K562 (cell line): ENCODE data around the gene CMTR1. TPM values are rescaled to one million over a fixed set of nuclear protein-coding genes. Genes with fewer than 3 reads are reported as not detected.

Source experiments
- ATAC-seq: fragments of 200-7000 bp; cut with Tn5 transposase; 3 replicates; pipeline ENCODE4 v1.9.1; 2020; ENCODE audit warnings: moderate library complexity
- BruUV-seq: library from RNA; stranded (reverse); fragments of 400-500 nt; replicated peaks from 2 replicates; lab custom pipeline; 2021; lab: Mats Ljungman, UMichigan
- CTCF ChIA-PET: fragments of 300-600 bp; formaldehyde crosslinking; extraction: SDS; loops from one replicate; lab custom pipeline; 2021; ENCODE audit warnings: low intra/inter-chr PET ratio; lab: Yijun Ruan, JAX
- POLR2A ChIA-PET: fragments of 300-600, 350-650 bp; sonication (Branson Sonifier 250); formaldehyde crosslinking; extraction: SDS; loops from one replicate; lab custom pipeline; 2021; ENCODE audit warnings: antibody characterized with exemption, inconsistent platforms; lab: Yijun Ruan, JAX
- DNase-seq, 4 experiments: peaks; one replicate each; pipeline versions ENCODE4 v3.0.0 to v3.0.0-alpha.2; 2011 to 2018; ENCODE audit warnings: low spot score in 3 of 4, mixed read lengths in 3 of 4; ENCODE audit errors: extremely low read depth in 1 of 4
- FAIRE-seq: peaks from 2 replicates; lab custom pipeline; 2011; peaks lifted over from hg19 to GRCh38; lab: Jason Lieb, UNC
- H2AFZ ChIP-seq: 2 replicates; pipeline ENCODE4 v1.6.0; 2011; ENCODE audit warnings: low read depth, low read length, control low read depth, inconsistent platforms
- H3K27ac ChIP-seq: fragments of 200-600 bp; 3 replicates; pipeline ENCODE4 v1.8.0; 2011; ENCODE audit warnings: low read depth, mild to moderate bottlenecking, control low read depth, inconsistent platforms, low read length, moderate library complexity, mixed read lengths; ENCODE audit errors: extremely low read depth
- H3K27me3 ChIP-seq, 2 experiments: fragments of 300-600 bp in 1 of 2; 2 replicates in 1 of 2; 3 replicates in 1 of 2; pipeline versions ENCODE4 v1.6.0 to v1.8.0; 2011; ENCODE audit warnings: inconsistent platforms in 2 of 2, low read length in 2 of 2, mild to moderate bottlenecking in 1 of 2, mixed read lengths in 1 of 2, moderate library complexity in 1 of 2; ENCODE audit not compliant: control insufficient read depth in 2 of 2, insufficient read depth in 2 of 2
- H3K36me3 ChIP-seq: fragments of 300-600 bp; 3 replicates; pipeline ENCODE4 v1.8.0; 2011; ENCODE audit warnings: mild to moderate bottlenecking, low read length, inconsistent platforms; ENCODE audit not compliant: control insufficient read depth, insufficient read depth
- H3K4me1 ChIP-seq, 2 experiments: fragments of 200-600 bp in 1 of 2; replicated peaks in 1 of 2; 2 replicates in 1 of 2; 3 replicates in 1 of 2; pipeline versions ENCODE4 v1.5.1 to v1.8.0; 2011; ENCODE audit warnings: inconsistent platforms in 2 of 2, low read length in 2 of 2, mild to moderate bottlenecking in 1 of 2, mixed read lengths in 1 of 2, moderate library complexity in 1 of 2; ENCODE audit not compliant: control insufficient read depth in 2 of 2, insufficient read depth in 2 of 2
- H3K4me2 ChIP-seq: 2 replicates; pipeline ENCODE4 v1.6.1; 2011; ENCODE audit warnings: low read length, control low read depth, inconsistent platforms, mixed read lengths; ENCODE audit not compliant: insufficient read depth
- H3K4me3 ChIP-seq: fragments of 200-600 bp; sonication (generic), shearing (Covaris generic); 2 replicates; pipeline ENCODE4 v1.5.1; 2016; ENCODE audit warnings: control low read depth, inconsistent platforms
- H3K79me2 ChIP-seq: fragments of 200-600 bp; 3 replicates; pipeline ENCODE4 v1.8.0; 2011; ENCODE audit warnings: low read length, inconsistent platforms; ENCODE audit not compliant: control insufficient read depth, insufficient read depth
- H3K9ac ChIP-seq, 2 experiments: 2 replicates each; pipeline versions ENCODE4 v1.6.0 to v1.6.1; 2011; ENCODE audit warnings: low read depth in 2 of 2, low read length in 2 of 2, control low read depth in 1 of 2, inconsistent platforms in 1 of 2, mild to moderate bottlenecking in 1 of 2, mixed read lengths in 1 of 2; ENCODE audit not compliant: insufficient read depth in 1 of 2
- H3K9me1 ChIP-seq: one replicate; pipeline ENCODE4 v1.6.0; 2011; ENCODE audit warnings: inconsistent platforms, mild to moderate bottlenecking, low read length, moderate library complexity; ENCODE audit not compliant: control insufficient read depth, insufficient read depth
- H3K9me3 ChIP-seq: replicated peaks from 2 replicates; pipeline ENCODE4 v1.5.1; 2011; ENCODE audit warnings: low read depth, low read length, inconsistent platforms; ENCODE audit not compliant: control insufficient read depth, insufficient read depth
- H4K20me1 ChIP-seq: replicated peaks from 2 replicates; pipeline ENCODE4 v1.6.1; 2011; ENCODE audit warnings: low read length, inconsistent platforms, mixed read lengths; ENCODE audit not compliant: control insufficient read depth, insufficient read depth
- NONO ChIP-seq, 2 experiments: fragments of 200-400 bp in 1 of 2; fragments of 450-650 bp in 1 of 2; formaldehyde crosslinking in 1 of 2; IDR thresholded peaks; 2 replicates each; pipeline ENCODE4 v1.6.1; 2017; ENCODE audit warnings: low read depth in 2 of 2, mild to moderate bottlenecking in 2 of 2, moderate library complexity in 2 of 2, low read length in 1 of 2
- SFPQ ChIP-seq: fragments of 200-400 bp; formaldehyde crosslinking; IDR thresholded peaks from 2 replicates; pipeline ENCODE4 v1.6.1; 2017; ENCODE audit warnings: mild to moderate bottlenecking, low read depth, low read length, moderate library complexity
- ZNF165 ChIP-seq: fragments of 250-450 bp; sonication (Bioruptor Pico); IDR thresholded peaks from 2 replicates; pipeline ENCODE4 v1.4.0; 2020; ENCODE audit warnings: borderline replicate concordance
- WGBS: fragments of 100-300 bp; shearing (Covaris generic); methylation state at CpG from one replicate; pipeline ENCODE4 v1.1.6; 2016; ENCODE audit warnings: low coverage, mixed read lengths; ENCODE audit not compliant: insufficient coverage; ENCODE audit errors: missing lambda C conversion rate; 5-methylcytosine and 5-hydroxymethylcytosine counted together
- in situ Hi-C: fragments of 300-500 bp; cut with MboI; formaldehyde crosslinking; loops from 4 replicates; pipeline ENCODE4 v1.15.0; 2018; ENCODE audit warnings: inconsistent platforms, mixed read lengths
- intact Hi-C: fragments of 100-400 bp; cut with micrococcal nuclease; formaldehyde crosslinking; loops from 2 replicates; pipeline ENCODE4 v1.14.2; 2022
- polyA plus RNA-seq, 8 experiments: library from polyadenylated mRNA; depleted of rRNA in 4 of 8; stranded (reverse) in 5 of 8; unstranded in 3 of 8; fragments of >200 nt; fragmentation: Nextera tagmentation in 2 of 8; fragmentation: Illumina TruSeq in 1 of 8; extraction: Ambion mirVana in 2 of 8; extraction: Trizol in 1 of 8; gene quantifications; 2 replicates each; pipeline versions ENCODE4 v1.2.1 to v1.2.3, GENCODE V29; 2011 to 2014; ENCODE audit warnings: inconsistent platforms in 1 of 8, missing spikeins in 1 of 8
- total RNA-seq, 7 experiments: library from RNA; depleted of rRNA in 6 of 7; stranded (reverse); fragments of >200 nt in 6 of 7; fragmentation: Illumina TruSeq in 2 of 7; extraction: Trizol in 2 of 7; gene quantifications; 2 replicates each; pipeline versions ENCODE4 v1.2.1 to v1.2.3, GENCODE V29; 2011 to 2021; ENCODE audit warnings: low replicate concordance in 1 of 7

CMTR1 gene
- total and polyA plus RNA-seq, 9 of the 15 experiments (the other 6 are each of a cell fraction or from before 2014, with no cell fraction given): 2.9 to 63.5 (median 49.5) TPM

- no peak overlapping the region for H3K4me2 ChIP-seq
- no TSS peak for BruUV-seq
- H3K36me3 ChIP-seq: no peaks in the 10 kb centered on the region
- no peaks in the 10 kb centered on the region for H3K4me1 ChIP-seq
- H2AFZ ChIP-seq: no peak overlapping the region
- CTCF ChIA-PET: no interaction called here
- no peak overlapping the region for H3K4me3 ChIP-seq
- no peak overlapping the region for H3K27ac ChIP-seq
- WGBS: 9% methylated on average over 3 of the region's 4 CpGs
- TF ChIP-seq NONO (IDR thresholded peaks at IDR 0.05; ENCODE audit: low read depth in 2 of 2, low read length in 1 of 2) (no peak), SFPQ (no peak), ZNF165 (CRISPR knock-in tag) (no peak)
- TF ChIP-seq, all 486 proteins: peak for 0
- Histone ChIP-seq H3K79me2 (no peaks in the 10 kb centered on the region), H4K20me1 (peaks cover 5% of the 10 kb centered on the region; the same call in 1 of the 2 replicates), H3K27me3 (peaks cover 23 to 33% of the 10 kb centered on the region in 2 experiments), H3K9me1 (no peaks in the 10 kb centered on the region), H3K9ac (no peak overlapping the region), H3K9me3 (no peaks in the 10 kb centered on the region)
- FAIRE-seq (no peak), ATAC-seq (no peak), DNase-seq (no peak)
- in situ Hi-C loops (no loop called here), intact Hi-C loops (no loop called here)
- POLR2A ChIA-PET: interaction anchor here (0.5 to 1.9 kb wide), 4 partner anchors 8 to 158 kb away, joined by 3 to 13 read pairs (median 4); partner anchors contain the start of gene CCDC167
These were observed 74.8 kb downstream of the CMTR1 start for GRCh38 chr6:37507690-37508421.
